Measurements from ENCODE around the gene ATP5F1C. TPM values are rescaled to one million over a fixed set of nuclear protein-coding genes. Genes with fewer than 3 reads are reported as not detected.
"Not testable (repeated sequence)": the region's sequence is repeated elsewhere in the genome, so short reads cannot be mapped to it uniquely, and the experiment has no call there.

The ATP5F1C gene
- total RNA-seq, 1 experiment from 2014 or later, result 469 TPM

DNA sequence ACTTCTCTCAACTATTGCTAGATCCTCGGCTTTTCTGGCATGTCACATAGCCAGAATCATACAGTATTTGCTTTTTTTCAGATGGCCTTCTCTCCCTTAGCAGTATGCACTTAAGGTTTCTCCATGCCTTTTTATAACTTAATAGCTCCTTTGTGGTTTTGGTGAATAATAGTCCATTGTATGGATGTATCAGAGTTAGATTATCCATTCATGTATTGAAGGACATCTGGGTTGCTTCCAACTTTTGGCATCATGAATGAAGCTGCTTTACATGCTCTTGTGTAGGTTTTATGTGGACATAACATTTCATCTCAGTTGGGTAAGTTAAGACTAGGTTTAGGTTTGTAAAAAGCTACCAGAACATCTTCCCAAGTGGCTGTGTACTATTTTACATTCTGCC lies 4.6 kb downstream of the ATP5F1C start:
- peak; percentile 59 for DNase-seq (ENCODE audit: low read depth)

DNA sequence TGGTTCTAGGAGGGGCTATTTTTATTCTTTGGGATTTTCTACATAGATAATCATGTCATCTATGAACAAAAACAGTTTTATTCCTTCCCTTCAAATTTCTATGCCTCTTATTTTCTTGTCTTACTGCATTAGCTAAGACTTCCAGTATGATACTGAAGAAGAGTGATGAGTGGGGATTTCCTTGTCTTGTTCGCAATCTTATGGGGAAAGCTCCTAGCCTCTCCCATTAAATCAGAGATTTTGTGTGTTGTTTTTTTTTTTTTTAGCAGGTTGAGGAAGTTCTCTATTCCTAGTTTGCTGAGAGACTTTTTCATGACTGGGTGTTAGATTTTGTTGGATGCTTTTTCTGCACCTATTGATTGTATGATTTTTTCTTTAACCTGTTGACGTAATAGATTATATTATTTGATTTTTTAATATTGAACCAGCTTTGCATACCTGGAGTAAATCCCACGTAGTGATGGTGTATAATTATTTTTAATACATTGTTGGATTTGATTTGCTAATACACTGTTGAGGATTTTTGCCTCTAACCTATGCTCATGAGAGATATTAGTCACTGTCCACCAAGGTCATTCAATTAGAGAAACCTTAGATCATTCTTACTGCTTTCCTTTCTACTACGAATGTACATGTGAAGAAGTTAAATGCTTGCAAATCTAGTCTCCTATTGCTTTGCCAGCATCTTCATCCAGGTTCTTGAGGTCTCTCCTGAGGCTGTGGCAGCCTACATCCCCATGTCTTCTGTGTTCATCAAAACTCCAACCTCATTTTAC lies 6.5 kb downstream of the ATP5F1C start:
- no peak for DNase-seq (ENCODE audit: low read depth)

DNA sequence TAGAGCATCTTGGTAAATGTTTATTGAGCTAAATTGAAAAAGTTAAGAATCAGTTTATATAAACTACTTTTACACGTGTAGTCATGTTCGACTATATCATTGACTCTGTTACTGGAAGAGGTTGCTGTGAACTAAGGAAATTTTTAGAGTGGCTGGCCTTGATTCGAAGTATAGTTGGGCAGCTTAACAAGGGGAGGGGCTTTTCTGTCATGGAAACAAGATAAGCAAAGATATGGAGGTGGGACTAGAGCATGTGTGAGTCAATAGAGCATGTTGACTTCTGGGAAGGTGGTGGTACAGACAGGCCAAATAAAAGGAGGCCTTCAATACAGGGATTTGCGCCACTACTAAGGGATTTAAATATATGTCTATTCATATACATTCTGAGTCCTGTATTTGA lies 7.6 kb downstream of the ATP5F1C start:
- peak; percentile 22 for DNase-seq (ENCODE audit: low read depth)

DNA sequence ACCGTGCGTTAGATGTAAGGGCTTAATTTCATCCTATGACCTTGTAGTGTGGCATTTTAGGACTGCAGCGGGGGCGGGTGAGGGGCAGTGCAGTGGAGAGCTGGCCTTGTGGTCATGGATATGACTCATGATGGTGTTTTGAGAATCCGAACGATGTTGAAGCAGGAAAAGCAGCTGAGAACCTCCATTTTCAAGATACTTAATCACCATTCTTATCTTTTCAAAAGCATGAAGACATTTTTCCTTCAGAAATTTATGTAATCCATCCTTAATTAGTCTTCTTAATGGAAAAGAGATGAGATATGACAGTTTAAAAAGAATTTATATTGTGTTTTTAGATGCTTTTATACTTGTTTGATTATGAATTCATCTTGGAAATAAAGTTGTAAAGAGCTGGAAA lies 9.6 kb downstream of the ATP5F1C start:
- peak; percentile 89 for DNase-seq (ENCODE audit: low read depth)

DNA sequence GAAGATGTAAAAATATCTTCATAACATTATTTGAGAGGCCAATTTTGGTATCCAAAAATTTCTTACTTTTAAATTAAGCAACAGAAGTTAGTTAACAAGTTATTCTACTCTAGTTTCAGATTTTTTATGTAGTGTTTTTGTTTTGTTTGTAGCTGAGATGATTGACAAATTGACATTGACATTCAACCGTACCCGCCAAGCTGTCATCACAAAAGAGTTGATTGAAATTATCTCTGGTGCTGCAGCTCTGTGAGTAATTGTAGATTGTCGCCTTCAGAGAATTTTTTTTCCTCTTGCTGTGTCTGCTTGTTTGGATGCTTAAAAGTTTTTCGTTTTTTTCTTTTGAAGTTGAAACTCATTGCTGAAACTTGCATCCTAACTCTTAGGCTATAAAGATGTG lies 14.6 kb downstream of the ATP5F1C start:
- DNase-seq (ENCODE audit: low read depth), result no peak

DNA sequence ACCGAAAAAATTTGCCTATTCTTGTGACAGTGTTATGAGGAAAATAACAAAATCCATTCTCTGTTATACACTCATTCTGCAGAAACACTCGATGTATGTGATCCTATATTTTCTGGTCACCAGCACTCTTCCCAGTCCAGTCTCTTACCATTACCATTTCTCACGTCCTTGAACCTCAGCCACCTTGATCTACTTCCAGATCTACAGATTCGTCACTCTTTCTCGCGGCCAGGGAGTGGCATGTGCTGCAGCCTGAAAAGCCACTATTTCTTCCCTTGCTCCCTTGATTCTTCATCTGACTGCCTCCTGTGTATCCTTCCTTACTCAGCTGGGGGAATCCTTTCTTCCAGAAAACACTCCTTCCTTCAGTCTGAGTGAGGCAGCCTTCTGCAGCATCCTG lies 16.2 kb downstream of the ATP5F1C start:
- no peak for DNase-seq (ENCODE audit: low read depth)

DNA sequence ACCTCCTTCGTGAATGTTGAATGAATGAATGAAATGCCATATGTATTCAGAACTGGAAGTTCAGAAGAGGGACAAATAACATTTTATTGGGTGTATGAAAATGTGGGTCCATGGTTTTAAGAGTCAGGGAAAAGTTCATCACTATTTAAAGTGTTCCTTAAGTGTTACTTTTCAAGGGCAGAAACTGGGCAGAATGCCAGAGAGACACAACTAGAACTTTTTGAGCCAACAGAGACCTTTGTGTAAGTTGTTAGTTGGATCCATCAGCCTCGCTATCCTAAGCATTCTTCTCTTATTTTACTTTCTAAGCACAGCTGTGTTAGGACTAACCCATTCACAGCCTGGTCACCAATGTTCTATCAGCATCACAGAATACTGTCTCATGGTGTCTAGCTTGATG lies 16.8 kb downstream of the ATP5F1C start:
- DNase-seq (ENCODE audit: low read depth), result no peak

DNA sequence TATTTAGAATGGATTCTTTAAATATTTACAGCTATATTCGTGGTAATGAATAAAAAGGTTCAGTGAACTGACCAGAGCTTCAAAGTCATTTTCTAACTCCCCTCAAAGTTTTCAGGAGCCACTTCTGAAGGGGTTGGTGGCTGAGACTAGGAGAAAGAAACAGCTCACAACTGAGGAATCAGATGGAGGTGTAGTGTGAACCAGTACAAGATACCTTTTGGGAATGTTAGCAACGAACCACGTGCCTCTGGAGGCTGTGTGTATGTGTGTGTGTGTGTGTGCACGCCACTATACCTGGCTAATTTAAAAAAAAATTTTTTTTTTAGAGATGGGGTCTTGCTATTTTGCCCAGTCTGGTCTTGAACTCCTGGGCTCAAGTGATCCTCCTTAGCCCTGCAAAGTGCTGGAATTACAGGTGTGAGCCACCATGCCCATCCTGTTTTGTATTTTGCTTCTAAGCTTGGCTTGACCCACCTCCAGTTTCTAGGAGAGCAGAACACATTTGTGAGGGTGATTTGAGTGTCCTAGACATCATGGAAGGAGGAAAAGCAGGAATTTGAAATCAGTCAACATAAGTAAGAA lies 20.8 kb downstream of the ATP5F1C start:
- DNase-seq (ENCODE audit: low read depth), result no peak

DNA sequence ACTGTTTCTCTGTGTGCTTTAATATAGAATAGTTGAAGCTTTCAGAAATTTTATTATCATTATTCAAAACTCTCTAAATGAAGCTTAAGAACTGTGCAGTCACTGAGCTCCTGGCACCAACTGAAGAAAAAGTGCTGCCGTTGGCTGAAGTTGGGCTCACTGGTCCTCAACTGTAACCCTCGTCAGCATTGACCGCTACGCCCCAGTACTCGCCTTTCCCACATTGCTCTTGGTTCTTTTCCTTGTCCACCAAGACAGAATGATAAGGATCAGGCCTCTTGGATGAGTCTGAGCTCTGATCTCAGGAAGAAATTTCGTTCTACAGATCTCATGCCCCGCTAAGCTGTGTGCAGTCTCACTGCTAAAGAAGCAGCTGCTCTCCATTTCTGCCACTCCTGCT lies 22.5 kb downstream of the ATP5F1C start:
- no peak for DNase-seq (ENCODE audit: low read depth)

DNA sequence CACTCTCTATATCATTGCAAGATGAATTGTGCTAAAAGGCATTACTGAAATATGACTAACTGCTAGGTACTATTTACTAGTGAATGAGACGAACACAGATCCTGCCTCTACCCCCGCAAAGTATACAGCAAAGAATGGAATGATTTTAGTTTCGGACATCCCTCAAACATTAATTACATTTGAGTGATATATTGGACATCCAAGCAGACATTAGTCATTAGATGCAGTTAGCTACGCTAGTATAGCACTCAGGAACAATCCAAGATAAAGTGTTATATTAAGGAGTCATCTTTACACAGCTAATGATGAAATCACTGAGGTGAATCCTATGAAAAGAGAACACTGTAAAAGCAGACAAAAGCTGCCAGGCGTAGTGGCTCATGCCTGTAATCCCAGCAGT lies 23.0 kb downstream of the ATP5F1C start:
- DNase-seq (ENCODE audit: low read depth), result no peak

DNA sequence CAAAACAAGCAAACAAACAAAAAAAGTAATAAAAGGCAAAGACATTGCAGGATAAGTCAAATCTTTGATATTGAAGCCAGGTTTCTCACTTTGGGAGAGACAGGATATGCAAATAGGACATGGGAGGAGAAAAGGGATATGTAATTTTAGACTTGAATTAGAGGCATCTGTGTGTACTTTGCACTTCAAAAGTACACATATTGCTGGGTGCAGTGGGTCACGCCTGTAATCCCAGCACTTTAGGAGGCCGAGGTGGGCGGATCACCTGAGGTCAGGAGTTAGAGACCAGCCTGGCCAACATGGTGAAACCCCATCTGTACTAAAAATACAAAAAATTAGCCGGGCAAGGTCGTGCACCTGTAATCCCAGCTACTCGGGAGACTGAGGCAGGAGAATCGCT lies 23.8 kb downstream of the ATP5F1C start:
- not testable (repeated sequence) for DNase-seq (ENCODE audit: low read depth)

DNA sequence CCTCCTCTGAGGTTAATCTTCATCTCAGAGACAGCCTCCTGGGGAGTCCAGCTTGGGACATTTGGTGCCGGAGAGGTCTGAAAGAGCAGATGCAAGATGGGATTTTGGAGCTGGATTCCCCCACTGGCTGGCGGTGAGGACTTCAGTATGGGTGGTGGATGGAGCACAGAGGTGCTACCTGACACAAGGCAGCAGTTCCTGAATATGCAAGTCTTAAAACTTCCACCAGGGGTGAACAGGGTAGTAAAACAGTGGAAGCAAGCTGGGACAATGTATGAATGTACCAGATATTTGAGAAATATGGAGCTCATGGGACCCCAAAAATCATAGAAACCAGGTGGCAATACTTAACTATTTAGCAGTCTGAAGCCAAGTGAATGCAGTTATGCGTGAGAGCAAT lies 25.5 kb downstream of the ATP5F1C start:
- DNase-seq (ENCODE audit: low read depth), result no peak

DNA sequence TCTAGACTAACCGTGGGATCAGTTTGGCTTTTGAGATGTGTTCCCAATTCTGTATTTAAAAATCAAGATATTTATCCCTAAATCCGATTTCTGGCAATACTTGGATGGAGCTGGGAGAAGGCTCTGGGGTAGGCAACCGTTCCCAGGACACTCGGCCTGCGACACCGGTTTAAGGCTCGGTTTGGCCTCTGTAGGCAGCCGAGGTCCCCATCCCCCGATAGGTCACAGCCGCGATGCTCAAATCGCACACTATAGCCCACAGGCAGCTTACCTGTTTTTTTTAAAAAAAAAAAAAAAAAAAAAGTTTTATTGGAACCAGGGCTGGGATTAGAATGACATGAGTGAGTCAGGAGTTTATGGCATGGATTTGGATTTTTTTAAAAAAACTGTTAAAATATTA lies 29.6 kb downstream of the ATP5F1C start:
- DNase-seq (ENCODE audit: low read depth), result no peak

DNA sequence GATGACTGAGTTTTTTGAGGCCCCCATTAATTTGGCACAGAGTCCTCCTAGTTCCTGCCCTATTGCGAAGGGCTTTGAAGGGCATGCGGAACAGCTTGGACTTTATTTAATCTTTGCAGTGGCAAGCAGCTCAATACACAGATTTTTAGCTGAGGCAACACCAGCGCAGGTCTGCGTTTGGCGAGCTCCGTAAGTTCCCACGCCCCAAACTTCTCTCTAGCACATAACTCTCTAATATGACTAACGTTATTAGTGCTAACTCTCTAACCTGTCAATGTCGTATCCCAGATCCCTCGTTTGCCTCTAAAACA lies 30.0 kb downstream of the ATP5F1C start:
- no peak for DNase-seq (ENCODE audit: low read depth)

DNA sequence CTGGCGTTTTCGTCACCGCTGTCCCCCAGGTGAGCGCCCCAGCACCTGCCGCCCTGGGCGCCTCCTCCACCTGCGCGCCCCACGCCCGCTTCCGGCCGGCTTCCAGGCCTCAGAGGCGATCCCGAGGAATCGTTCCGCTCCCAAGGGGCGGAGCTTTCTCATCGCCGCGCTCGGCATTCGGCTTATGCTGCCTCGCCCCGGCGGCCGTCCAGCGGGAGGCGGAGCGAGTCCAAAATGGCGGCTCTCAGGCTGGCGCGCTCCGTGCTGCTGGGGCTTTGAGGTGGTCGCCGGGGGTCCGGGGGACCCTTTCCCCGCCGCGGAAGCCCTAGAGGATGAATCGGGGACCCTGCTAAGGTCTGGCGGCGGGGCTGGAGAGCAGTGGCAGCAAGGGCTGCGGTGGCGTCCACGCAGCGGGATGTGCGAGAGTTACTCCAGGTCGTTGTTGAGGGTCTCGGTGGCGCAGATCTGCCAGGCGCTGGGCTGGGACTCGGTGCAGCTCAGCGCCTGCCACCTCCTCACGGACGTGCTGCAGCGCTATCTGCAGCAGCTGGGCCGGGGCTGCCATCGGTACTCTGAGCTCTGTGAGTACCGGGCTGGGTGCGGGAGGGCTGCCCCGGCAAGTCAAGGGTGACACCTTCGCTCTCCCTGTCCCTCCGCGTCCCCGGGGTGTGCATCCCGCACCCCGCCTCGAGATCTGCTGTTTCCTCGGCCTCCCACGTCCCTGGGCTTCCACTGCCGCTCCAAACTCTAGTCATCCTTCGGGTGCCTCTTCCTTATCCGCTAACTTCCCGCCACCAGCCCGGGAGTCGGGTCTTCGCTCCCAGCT lies 30.5 kb downstream of the ATP5F1C start, which contains the start of gene TAF3:
Gene TAF3 (plus strand): TSS at position 211 of the 826 bp plus-strand sequence. CDS start 205 bp downstream, at position 416.
- peak; percentile 76 for DNase-seq (ENCODE audit: low read depth)

DNA sequence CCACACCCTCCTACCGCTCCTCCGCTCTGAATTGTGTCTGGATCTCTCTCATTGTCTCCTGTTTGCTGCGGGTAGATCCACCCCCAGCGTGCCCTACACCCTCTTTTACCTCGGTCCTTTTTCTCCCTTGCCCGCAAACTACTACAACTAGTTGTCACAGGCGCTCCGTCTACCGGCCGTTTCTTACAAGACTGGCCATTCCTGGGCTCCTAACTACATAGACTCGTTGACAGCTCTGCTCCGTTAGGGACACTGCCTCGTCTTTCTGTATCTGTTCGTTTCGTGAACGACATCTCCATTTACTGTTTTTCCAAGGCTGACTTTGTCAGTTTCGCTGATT lies 31.1 kb downstream of the ATP5F1C start:
- peak; percentile 42 for DNase-seq (ENCODE audit: low read depth)

DNA sequence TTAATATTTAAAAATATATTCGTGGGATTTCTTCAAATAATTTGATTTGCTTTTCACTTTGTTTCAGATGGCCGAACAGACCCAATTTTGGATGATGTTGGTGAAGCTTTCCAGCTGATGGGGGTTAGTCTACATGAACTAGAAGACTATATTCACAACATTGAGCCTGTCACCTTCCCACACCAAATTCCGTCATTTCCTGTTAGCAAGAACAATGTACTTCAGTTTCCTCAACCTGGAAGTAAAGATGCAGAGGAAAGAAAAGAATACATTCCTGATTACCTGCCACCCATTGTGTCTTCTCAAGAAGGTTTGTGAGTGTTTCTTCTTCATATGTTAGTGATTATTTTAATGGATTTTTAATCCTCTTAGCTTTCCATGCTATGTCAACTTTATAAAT lies 36.3 kb downstream of the ATP5F1C start:
- DNase-seq (ENCODE audit: low read depth), result no peak

DNA sequence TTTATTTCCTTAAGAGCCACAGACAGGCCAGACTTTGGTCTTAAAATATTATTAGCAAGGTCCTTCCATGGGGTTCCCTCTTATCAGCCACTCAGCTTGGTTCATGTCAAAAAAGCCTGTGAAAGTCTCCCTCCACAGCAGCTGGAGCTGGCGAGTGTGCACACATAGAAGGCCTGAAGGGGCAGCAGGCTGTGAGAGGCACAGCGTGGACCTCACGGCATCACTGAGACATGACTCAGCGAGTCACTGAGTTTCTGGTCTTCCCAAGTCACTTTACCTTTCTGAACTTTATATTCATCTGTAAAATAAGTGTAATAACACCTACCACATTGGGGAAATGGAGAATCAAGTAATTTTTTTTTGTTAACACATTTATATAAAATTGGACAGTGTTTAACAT lies 39.0 kb downstream of the ATP5F1C start:
- DNase-seq (ENCODE audit: low read depth), result peak; percentile 65

DNA sequence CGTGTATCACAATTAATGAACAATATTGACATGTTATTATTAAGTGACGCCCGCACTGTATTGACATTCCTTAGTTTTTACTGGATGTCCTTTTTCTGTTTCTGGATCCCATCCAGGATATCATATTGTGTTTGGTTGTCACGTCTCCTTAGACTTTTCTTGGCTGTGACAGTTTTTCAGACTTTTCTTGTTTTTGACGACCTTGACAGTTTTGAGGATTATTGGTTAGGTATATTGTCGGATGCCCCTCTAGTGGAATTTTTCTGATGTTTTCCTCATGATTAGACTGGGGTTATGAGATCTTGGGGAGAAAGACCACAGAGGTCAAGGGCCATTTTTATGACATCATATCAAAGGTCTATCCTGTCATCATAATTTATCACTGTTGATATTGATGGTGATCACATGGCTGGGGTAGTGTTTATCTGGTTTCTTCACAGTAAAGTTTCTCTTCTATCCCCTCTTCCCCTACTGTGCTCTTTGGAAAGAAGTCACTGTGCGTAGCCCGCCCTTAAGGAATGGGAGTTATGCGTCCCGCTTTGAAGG lies 41.4 kb downstream of the ATP5F1C start:
- DNase-seq (ENCODE audit: low read depth), result no peak

DNA sequence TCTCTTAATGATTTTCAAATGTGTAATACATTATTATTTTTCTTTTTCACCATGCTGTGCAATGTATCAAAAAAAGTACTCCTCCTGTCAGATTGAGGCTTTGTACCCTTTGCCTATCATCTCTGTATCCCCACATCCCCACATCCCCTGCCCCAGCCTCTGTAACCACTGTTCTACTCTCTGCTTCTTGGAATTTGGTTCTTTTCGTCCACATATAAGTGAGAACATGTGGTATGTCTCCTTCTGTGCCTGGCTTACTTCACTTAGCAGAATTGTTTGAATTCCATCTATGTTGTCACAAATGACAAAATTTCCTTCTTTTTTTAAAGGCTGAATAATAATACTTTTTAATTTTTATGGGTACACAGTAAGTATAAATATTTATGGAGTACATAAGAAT lies 44.1 kb downstream of the ATP5F1C start:
- no peak for DNase-seq (ENCODE audit: low read depth)

DNA sequence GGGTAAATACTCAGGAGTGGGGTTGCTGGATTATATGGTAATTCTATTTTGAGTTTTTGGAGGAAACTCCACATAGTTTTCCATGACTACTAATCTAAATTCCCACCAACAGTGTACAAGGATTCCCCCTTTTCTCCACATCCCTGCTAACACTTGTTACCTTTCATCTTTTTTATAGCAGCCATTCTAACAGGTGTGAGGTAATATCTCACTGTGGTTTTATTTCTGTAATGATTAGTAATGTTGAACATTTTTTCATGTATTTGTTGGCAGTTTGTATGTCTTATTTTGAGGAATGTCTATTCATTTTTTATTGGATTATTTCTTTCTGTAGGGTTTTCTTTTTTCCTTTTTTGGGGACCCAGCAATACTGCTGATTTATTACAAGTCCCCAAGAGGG lies 45.2 kb downstream of the ATP5F1C start:
- DNase-seq (ENCODE audit: low read depth), result no peak

DNA sequence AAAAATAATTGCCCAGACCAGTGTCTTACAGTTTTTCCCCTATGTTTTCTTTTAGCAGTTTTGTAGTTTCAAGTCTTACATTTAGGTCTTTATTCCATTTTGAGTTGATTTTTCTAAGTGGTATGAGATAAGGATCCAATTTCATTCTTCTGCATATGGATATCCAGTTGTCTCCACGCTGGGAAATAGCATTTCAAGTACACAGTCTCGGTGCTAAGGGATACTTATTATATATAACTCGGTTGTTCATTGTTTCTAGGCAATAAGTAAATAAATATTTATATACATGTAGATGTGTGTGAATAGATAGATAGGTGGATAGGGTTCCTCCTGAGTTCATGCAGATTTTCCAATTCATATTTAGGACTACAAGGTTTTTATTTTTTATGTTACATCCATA lies 46.3 kb downstream of the ATP5F1C start:
- DNase-seq (ENCODE audit: low read depth), result no peak
